Hematopoietic multipotent progenitor cell treated with erythropoietin and hydrocortisone succinate and interleukin-3 and kit ligand, for 15 days (in vitro differentiated cells): ENCODE results near the gene SREBF2.
"Not testable (repeated sequence)": the region's sequence is repeated elsewhere in the genome, so short reads cannot be mapped to it uniquely, and the experiment has no call there.

Experiments used
- DNase-seq: peaks from one replicate; pipeline ENCODE4 v3.0.0-alpha.2; 2015; ENCODE audit warnings: low spot score

The SREBF2 gene

GRCh38 chr22:41842996-41843970 is 10.4 kb downstream of the SREBF2 start:
- DNase-seq, result no peak

GRCh38 chr22:41844036-41844435 is 11.1 kb downstream of the SREBF2 start:
- DNase-seq, result no peak

GRCh38 chr22:41844513-41844912 is 11.6 kb downstream of the SREBF2 start:
- no peak for DNase-seq

- peak; percentile 36 for DNase-seq
Observed at GRCh38 chr22:41845380-41846267, 12.7 kb downstream of the SREBF2 start.

- no peak for DNase-seq
Observed at GRCh38 chr22:41846268-41846987, 13.5 kb downstream of the SREBF2 start.

GRCh38 chr22:41847300-41847699 is 14.4 kb downstream of the SREBF2 start:
- no peak for DNase-seq

GRCh38 chr22:41848468-41848867 is 15.6 kb downstream of the SREBF2 start:
- DNase-seq, result peak; percentile 64

GRCh38 chr22:41856469-41856868 is 23.6 kb downstream of the SREBF2 start:
- no peak for DNase-seq

GRCh38 chr22:41857155-41857859 is 24.4 kb downstream of the SREBF2 start:
- peak; percentile 61 for DNase-seq

- no peak for DNase-seq
Observed at GRCh38 chr22:41857860-41858199, 24.9 kb downstream of the SREBF2 start.

- DNase-seq, result no peak
Observed at GRCh38 chr22:41862160-41862529, 29.2 kb downstream of the SREBF2 start.

GRCh38 chr22:41862530-41863266 is 29.8 kb downstream of the SREBF2 start:
- no peak for DNase-seq

GRCh38 chr22:41863472-41863871 is 30.6 kb downstream of the SREBF2 start:
- no peak for DNase-seq

- no peak for DNase-seq
Observed at GRCh38 chr22:41868556-41868955, 35.7 kb downstream of the SREBF2 start.

- DNase-seq, result not testable (repeated sequence)
Observed at GRCh38 chr22:41870081-41870480, 37.2 kb downstream of the SREBF2 start.

GRCh38 chr22:41870786-41871185 is 37.9 kb downstream of the SREBF2 start:
- no peak for DNase-seq

- DNase-seq, result no peak
Observed at GRCh38 chr22:41873391-41873790, 40.5 kb downstream of the SREBF2 start.

GRCh38 chr22:41874090-41874489 is 41.2 kb downstream of the SREBF2 start:
- peak; percentile 16 for DNase-seq

- DNase-seq, result no peak
Observed at GRCh38 chr22:41875531-41876270, 42.8 kb downstream of the SREBF2 start.

GRCh38 chr22:41876275-41876674 is 43.4 kb downstream of the SREBF2 start:
- DNase-seq, result no peak
